KMS-11 (cell line): ENCODE measurements around the gene PDE4D.

ENCODE experiments used
- H2AFZ ChIP-seq: fragments of 200-600 bp; sonication (generic); 2 replicates; pipeline ENCODE4 v1.6.1; 2016; ENCODE audit warnings: antibody characterized with exemption, mixed run types, low read depth
- H3K27ac ChIP-seq: fragments of 200-600 bp; sonication (generic); 2 replicates; pipeline ENCODE4 v1.6.1; 2016; ENCODE audit warnings: mild to moderate bottlenecking, mixed run types
- H3K27me3 ChIP-seq: fragments of 200-600 bp; sonication (generic); 2 replicates; pipeline ENCODE4 v1.6.1; 2017; ENCODE audit warnings: mild to moderate bottlenecking, low read depth, mixed run types, moderate library complexity; ENCODE audit not compliant: insufficient read depth
- H3K36me3 ChIP-seq: fragments of 200-600 bp; sonication (generic); 2 replicates; pipeline ENCODE4 v1.6.1; 2017; ENCODE audit warnings: mild to moderate bottlenecking, mixed run types; ENCODE audit not compliant: insufficient read depth
- H3K4me1 ChIP-seq: fragments of 200-600 bp; sonication (generic); 2 replicates; pipeline ENCODE4 v1.6.1; 2016; ENCODE audit warnings: mild to moderate bottlenecking, low read depth, mixed run types; ENCODE audit not compliant: poor library complexity, severe bottlenecking
- H3K4me2 ChIP-seq: fragments of 200-600 bp; sonication (generic); 2 replicates; pipeline ENCODE4 v1.7.0; 2016; ENCODE audit warnings: mild to moderate bottlenecking, mixed run types
- H3K4me3 ChIP-seq: fragments of 200-600 bp; sonication (generic); IDR thresholded peaks from 2 replicates; pipeline ENCODE4 v1.6.1; 2017; ENCODE audit warnings: low read depth, low read length, mixed read lengths; ENCODE audit not compliant: insufficient read depth
- H3K79me2 ChIP-seq: fragments of 200-600 bp; sonication (generic); 2 replicates; pipeline ENCODE4 v1.6.1; 2016; ENCODE audit warnings: low read depth, mixed run types; ENCODE audit not compliant: insufficient read depth
- H3K9ac ChIP-seq: fragments of 200-600 bp; sonication (generic); 2 replicates; pipeline ENCODE4 v1.6.1; 2016; ENCODE audit warnings: mild to moderate bottlenecking, mixed run types
- H4K20me1 ChIP-seq: fragments of 200-600 bp; sonication (generic); 2 replicates; pipeline ENCODE4 v1.6.1; 2016; ENCODE audit warnings: mild to moderate bottlenecking, mixed run types; ENCODE audit not compliant: insufficient read depth
- CTCF ChIP-seq: fragments of 200-600 bp; sonication (generic); conservative IDR thresholded peaks from 2 replicates; pipeline ENCODE4 v1.6.1; 2017; ENCODE audit warnings: low read depth, mild to moderate bottlenecking, antibody characterized with exemption, low read length, moderate library complexity, mixed read lengths

PDE4D gene

DNA sequence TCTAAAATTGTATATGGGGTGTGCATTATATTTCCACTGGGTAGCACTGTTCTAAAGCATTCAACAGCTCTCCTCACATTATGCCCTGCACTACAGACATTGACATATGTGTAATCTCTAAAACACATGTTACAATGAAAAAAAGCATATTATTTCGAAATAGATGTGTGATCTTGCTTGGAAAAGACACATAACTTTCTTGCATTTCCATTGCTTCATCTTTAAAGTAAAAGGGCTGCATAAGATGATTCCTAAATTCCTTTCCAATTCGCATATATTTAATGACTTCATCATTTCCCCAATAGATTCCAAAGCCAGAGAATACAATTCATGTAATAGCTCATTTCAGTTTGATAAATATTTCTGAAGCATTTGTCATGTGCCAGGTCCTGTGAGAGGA, 566.9 kb downstream of the PDE4D start:
- Histone ChIP-seq H3K36me3 (no peaks in the 10 kb centered on the region), H3K79me2 (no peaks in the 10 kb centered on the region), H2AFZ (no peak overlapping the region), H3K4me2 (no peak overlapping the region), H3K4me3 (no peak overlapping the region), H4K20me1 (no peaks in the 10 kb centered on the region), H3K27me3 (no peaks in the 10 kb centered on the region), H3K27ac (no peak overlapping the region), H3K4me1 (no peaks in the 10 kb centered on the region), H3K9ac (no peak overlapping the region)
- no peak for TF ChIP-seq CTCF

GRCh38 chr5:59325070-59325469, 568.5 kb downstream of the PDE4D start:
- Histone ChIP-seq H3K9ac (no peak overlapping the region), H4K20me1 (no peaks in the 10 kb centered on the region), H3K4me3 (no peak overlapping the region), H3K36me3 (no peaks in the 10 kb centered on the region), H2AFZ (no peak overlapping the region), H3K4me1 (no peaks in the 10 kb centered on the region), H3K4me2 (no peak overlapping the region), H3K79me2 (no peaks in the 10 kb centered on the region), H3K27ac (no peak overlapping the region), H3K27me3 (no peaks in the 10 kb centered on the region)
- TF ChIP-seq CTCF, result no peak

DNA sequence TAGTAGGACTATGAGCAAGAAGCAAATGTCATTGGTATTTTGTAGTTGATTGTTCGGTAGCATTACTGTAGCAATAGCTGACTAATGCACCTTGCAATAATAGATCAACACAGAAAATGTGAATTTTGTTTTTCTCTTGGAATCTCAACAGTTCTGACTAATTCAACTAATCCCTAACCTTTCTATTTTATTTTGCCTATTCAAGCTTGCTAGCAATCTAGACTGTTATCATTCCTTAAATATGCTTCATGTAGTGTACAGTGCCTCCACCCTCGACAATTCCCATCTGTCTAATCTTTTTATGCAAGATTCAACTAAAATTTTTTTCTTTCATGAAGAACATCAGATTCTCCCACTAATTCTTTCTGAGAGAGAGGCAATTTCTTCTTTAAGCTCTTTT, 570.6 kb downstream of the PDE4D start:
- no peaks in the 10 kb centered on the region for H3K4me1 ChIP-seq
- H3K27me3 ChIP-seq, result no peaks in the 10 kb centered on the region
- no peak overlapping the region for H3K27ac ChIP-seq
- no peaks in the 10 kb centered on the region for H3K36me3 ChIP-seq
- H3K9ac ChIP-seq, result no peak overlapping the region
- H4K20me1 ChIP-seq, result no peaks in the 10 kb centered on the region
- H2AFZ ChIP-seq, result no peak overlapping the region
- no peak overlapping the region for H3K4me2 ChIP-seq
- no peak for TF ChIP-seq CTCF
- H3K79me2 ChIP-seq, result no peaks in the 10 kb centered on the region
- no peak overlapping the region for H3K4me3 ChIP-seq

DNA sequence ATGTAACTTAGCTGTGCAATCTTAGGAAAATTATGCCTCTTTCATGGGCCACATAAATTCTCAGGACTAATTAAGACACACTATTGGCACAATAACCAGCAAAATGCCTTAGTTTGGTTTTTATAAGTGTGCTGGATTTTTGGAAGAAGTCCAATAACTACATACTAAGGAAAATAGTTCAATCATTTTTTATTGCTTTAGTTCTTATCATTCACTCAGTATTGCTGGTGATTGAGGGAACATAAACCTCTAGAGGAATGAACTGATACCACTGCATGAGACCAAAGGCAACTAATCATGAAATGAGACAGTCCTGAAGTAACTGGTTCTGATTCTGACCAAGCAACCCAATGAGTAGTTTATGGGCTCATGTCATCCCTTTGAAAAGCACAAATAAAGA, 571.5 kb downstream of the PDE4D start:
- no peak for TF ChIP-seq CTCF
- Histone ChIP-seq H3K4me3 (no peak overlapping the region), H3K9ac (no peak overlapping the region), H3K27ac (no peak overlapping the region), H3K4me1 (no peaks in the 10 kb centered on the region), H4K20me1 (no peaks in the 10 kb centered on the region), H3K27me3 (no peaks in the 10 kb centered on the region), H3K36me3 (no peaks in the 10 kb centered on the region), H2AFZ (no peak overlapping the region), H3K79me2 (no peaks in the 10 kb centered on the region), H3K4me2 (no peak overlapping the region)

DNA sequence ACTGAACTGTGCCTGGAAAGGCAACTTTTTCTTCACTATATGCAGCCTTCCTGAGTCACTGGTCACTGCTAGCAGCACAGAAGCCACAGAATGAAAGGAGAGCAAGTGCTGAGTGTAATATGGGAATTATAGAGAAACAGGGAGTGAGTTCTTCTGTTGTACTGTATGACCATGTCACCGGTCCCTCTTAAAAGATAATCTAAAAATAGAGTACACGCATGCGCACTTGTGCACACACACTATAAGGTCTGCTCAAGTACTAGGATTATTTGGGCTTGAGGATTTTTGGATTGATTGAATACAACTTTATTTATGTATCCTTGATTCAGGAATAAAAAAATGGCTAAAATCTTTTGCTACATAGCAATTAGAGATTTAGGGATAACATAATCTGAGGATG, 571.9 kb downstream of the PDE4D start:
- Histone ChIP-seq H4K20me1 (no peaks in the 10 kb centered on the region), H3K4me2 (no peak overlapping the region), H3K79me2 (no peaks in the 10 kb centered on the region), H3K9ac (no peak overlapping the region), H3K36me3 (no peaks in the 10 kb centered on the region), H3K27me3 (no peaks in the 10 kb centered on the region), H3K4me3 (no peak overlapping the region), H3K27ac (no peak overlapping the region), H2AFZ (no peak overlapping the region), H3K4me1 (no peaks in the 10 kb centered on the region)
- no peak for TF ChIP-seq CTCF
